Central memory CD8-positive, alpha-beta T cell (primary cell): Measurements from ENCODE around the gene TARBP2.

Source experiments
- ATAC-seq: fragments of 150-1000 bp; cut with Tn5 transposase; replicated peaks from 2 replicates; pipeline ENCODE4 v1.10.0; 2022; ENCODE audit warnings: mild to moderate bottlenecking, moderate FRiP score, moderate number of reproducible peaks; ENCODE audit not compliant: poor library complexity, severe bottlenecking; ENCODE audit errors: extremely low read depth
- DNase-seq, 2 donors: peaks; one replicate each; pipeline ENCODE4 v3.0.0; 2021; ENCODE audit warnings: low spot score in 2 of 2
- H3K27ac Mint-ChIP-seq: one replicate; pipeline ENCODE4 v1.8.0; 2022; ENCODE audit warnings: low read depth, mild to moderate bottlenecking, moderate library complexity, mixed read lengths
- H3K27me3 Mint-ChIP-seq: one replicate; pipeline ENCODE4 v1.8.0; 2022; ENCODE audit warnings: mixed read lengths
- H3K36me3 Mint-ChIP-seq: one replicate; pipeline ENCODE4 v1.8.0; 2022; ENCODE audit warnings: mild to moderate bottlenecking, moderate library complexity, mixed read lengths; ENCODE audit not compliant: insufficient read depth
- H3K4me1 Mint-ChIP-seq: one replicate; pipeline ENCODE4 v1.8.0; 2022; ENCODE audit warnings: mixed read lengths
- H3K4me3 Mint-ChIP-seq: one replicate; pipeline ENCODE4 v1.8.0; 2022; ENCODE audit warnings: mild to moderate bottlenecking, moderate library complexity, mixed read lengths
- H3K9me3 Mint-ChIP-seq: one replicate; pipeline ENCODE4 v1.8.0; 2022; ENCODE audit warnings: mixed read lengths

TARBP2 gene, protein sequence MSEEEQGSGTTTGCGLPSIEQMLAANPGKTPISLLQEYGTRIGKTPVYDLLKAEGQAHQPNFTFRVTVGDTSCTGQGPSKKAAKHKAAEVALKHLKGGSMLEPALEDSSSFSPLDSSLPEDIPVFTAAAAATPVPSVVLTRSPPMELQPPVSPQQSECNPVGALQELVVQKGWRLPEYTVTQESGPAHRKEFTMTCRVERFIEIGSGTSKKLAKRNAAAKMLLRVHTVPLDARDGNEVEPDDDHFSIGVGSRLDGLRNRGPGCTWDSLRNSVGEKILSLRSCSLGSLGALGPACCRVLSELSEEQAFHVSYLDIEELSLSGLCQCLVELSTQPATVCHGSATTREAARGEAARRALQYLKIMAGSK

DNA sequence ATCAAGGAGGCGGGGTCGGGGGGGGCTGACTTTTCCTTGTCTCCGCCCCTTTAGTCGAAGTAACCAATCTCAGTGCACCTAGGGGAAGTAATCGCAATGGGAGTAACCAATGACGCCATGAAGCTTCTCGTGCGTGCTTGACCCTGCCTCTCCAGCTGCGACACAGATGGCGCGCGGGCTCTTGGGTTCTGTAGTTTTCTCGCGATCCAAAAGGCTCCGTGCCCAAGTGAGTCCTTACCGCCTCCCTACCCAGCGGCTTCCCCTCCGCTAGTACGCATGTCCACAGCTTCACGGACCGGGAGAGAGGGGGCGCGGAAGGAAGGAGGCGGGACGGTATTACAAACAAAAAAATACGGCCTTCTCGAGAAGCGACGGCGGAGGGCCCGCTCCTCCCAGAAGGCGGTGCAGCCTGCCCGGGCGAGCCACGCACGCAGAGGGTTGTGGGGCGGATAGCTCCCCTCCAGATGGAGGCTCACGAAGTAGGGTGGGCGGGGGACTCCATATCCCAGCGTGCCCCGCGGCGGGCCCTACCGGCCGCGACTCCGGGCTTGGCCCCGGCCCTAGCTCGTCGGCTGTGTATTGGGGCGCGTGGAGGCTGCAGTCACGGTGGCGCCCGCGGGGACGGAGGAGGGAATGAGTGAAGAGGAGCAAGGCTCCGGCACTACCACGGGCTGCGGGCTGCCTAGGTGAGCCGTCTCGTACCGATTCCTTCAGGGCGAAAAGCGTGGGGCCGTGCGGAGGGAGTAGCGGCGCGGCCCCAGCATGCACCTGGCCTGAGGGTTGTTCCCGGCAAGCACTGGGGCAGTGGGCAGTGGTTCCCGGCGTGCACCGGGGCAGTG lies at the start of gene TARBP2:
TARBP2 (plus strand) TSS at position 508 of the 839 bp plus-strand sequence; CDS start at position 634, 126 bp downstream.
- no peaks in the 10 kb centered on the region for H3K27me3 Mint-ChIP-seq
- H3K36me3 Mint-ChIP-seq = peaks cover 19% of the 10 kb centered on the region
- H3K9me3 Mint-ChIP-seq = no peaks in the 10 kb centered on the region
- peak within 1 kb of the TSS; percentile 94 for H3K27ac Mint-ChIP-seq
- ATAC-seq = peak; percentile 85
- DNase-seq = peak; percentile 88 to 99
- H3K4me3 Mint-ChIP-seq = peak within 1 kb of the TSS; percentile 91
- H3K4me1 Mint-ChIP-seq = peaks cover 47% of the 10 kb centered on the region

DNA sequence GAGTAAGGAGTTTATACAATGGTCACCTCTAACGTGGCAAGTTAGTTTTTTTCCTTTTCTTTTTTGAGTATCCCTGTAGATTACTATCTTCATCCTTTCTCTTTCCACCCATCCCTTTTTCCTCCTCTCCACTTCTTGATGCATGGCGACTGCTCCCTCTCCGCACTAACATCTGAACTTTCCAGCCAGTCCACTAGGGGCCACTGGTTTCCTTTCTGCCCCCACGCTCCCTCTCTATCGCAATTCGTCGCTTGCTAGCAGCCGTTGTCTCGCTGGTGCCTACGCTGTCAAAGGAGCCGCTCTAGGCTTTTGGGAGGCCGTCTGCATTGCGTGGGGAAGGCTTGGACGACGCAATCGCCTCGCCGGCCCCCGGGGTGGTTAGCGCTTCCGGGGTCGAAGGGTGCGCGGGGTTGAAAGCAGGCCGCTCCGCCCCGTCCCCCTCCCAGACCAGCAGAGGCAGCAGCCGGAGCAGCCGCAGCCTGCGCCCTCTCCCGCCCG lies 49.4 kb upstream of the TARBP2 start, which contains the start of gene PCBP2:
PCBP2 (plus strand) TSS at position 442 of the 498 bp plus-strand sequence. CDS start 2,699 bp downstream, outside the sequence.
- no peaks in the 10 kb centered on the region for H3K9me3 Mint-ChIP-seq
- ATAC-seq = peak; percentile 98
- H3K4me1 Mint-ChIP-seq = peaks cover 30% of the 10 kb centered on the region

DNA sequence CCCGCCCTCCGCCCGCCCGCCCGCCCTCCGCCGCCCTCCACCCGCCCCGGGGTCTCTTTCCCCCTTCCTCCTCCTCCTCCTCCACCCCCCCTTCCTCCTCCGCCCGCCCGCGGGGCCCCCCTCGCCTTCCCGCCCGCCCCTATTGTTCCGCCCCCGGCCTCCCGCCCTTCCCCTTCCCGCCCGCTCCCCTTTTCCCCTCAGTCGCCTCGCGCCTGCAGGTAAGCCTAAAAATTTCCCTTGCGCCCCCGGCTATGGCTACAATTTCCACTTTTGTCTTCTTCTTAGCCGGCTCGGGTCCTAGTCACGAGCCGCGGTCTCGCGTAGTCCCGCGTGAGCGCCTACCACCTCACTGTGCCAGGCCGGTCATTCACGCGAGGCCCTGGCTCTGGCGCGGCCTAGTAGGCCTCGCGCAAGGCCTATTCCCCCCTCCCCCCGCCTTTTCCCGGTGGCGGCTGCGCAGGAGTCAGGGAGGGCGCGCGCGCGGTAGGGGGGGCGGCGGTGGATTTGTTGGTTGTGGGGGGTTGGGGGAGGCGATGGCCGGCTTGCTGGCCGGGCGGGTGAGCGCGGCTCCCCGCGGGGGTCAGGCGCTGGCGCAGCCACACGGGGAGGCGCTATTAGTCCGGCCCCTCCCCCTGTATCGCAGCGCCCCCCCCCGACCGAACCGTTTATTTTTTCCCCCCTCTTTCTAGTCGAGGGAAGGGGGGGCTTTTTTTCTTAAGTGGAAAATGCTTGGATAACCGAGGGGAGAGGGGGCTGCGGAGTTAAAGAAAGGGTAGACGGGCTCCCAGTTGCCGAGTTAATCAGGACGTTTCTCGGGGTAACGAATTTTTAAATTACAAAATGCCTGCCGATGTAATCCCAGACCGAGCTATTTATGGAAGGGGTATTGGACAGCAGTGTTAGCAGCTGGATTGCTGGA lies 48.7 kb upstream of the TARBP2 start:
- Mint-ChIP-seq H3K36me3 (peaks cover 58% of the 10 kb centered on the region), H3K9me3 (no peaks in the 10 kb centered on the region), H3K4me3 (peak overlapping the region; percentile 88), H3K27me3 (no peaks in the 10 kb centered on the region), H3K4me1 (peaks cover 30% of the 10 kb centered on the region), H3K27ac (peak overlapping the region; percentile 97)
- peak; percentile 72 to 80 for DNase-seq
- ATAC-seq = peak; percentile 34

More for the DNA sequence above, 49.4 kb upstream of the TARBP2 start, which contains the start of gene PCBP2:
- Mint-ChIP-seq H3K27ac (peak within 1 kb of the TSS; percentile 97), H3K4me3 (peak within 1 kb of the TSS; percentile 88), H3K36me3 (peaks cover 55% of the 10 kb centered on the region), H3K27me3 (no peaks in the 10 kb centered on the region)
- DNase-seq = peak; percentile 87 to 97

DNA sequence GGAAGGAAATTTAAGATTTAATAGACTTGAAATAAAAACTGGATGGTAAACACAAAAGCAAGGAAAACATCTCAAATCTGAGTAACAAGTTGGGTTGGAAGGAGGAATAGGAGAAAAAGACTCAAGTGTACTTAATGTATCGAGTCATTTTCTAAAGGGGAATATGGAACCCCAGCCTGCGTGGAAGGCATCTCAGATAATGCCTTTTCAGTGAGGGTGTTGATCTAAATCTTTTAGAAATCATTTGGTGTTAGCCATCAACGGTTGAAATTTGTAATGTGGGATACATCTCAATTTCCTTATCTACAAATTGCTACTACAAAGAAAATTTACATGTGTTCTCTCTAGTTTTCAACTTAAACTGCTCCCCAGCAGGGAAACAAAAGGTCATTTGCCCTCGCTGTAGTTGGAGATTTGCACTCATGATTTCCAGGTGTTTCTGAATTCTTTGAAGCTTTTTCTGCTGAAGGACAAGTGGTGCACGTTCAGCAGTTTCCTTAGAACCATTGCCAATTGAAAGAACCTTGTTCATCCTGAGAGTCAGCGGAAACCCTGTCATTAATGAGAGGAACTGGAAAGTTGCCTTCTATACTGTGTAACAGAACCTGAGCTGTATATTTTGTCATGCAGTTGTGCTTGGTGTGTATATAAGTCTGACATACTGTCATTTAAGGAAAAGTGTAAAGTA lies 47.0 kb upstream of the TARBP2 start:
- peaks cover 30% of the 10 kb centered on the region for H3K4me1 Mint-ChIP-seq
- no peaks in the 10 kb centered on the region for H3K9me3 Mint-ChIP-seq
- H3K36me3 Mint-ChIP-seq = peaks cover 68% of the 10 kb centered on the region
- H3K4me3 Mint-ChIP-seq = peak overlapping the region; percentile 88
- no peaks in the 10 kb centered on the region for H3K27me3 Mint-ChIP-seq
- DNase-seq = no peak
- H3K27ac Mint-ChIP-seq = peak overlapping the region; percentile 97
- ATAC-seq = no peak

DNA sequence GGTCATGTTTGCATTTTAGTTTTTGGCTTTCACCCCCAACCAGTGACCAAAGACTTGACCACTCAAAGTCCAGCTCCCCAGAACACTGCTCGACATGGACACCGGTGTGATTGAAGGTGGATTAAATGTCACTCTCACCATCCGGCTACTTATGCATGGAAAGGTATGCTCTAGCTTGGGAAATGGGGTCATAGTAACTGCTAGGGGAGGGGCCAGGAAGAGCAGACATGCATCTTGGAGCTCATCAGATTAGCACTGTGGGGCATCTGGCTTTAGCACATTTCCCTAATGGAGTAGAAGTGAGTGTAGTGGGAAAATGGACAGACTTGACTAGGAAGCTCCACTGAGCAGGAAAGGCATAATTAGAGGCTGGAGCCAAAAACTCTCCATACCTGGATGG lies 46.4 kb upstream of the TARBP2 start:
- no peak for DNase-seq
- H3K27ac Mint-ChIP-seq = no peak overlapping the region
- peaks cover 31% of the 10 kb centered on the region for H3K4me1 Mint-ChIP-seq
- H3K36me3 Mint-ChIP-seq = peaks cover 71% of the 10 kb centered on the region
- no peaks in the 10 kb centered on the region for H3K27me3 Mint-ChIP-seq
- peak overlapping the region; percentile 88 for H3K4me3 Mint-ChIP-seq
- no peak for ATAC-seq
- H3K9me3 Mint-ChIP-seq = no peaks in the 10 kb centered on the region

DNA sequence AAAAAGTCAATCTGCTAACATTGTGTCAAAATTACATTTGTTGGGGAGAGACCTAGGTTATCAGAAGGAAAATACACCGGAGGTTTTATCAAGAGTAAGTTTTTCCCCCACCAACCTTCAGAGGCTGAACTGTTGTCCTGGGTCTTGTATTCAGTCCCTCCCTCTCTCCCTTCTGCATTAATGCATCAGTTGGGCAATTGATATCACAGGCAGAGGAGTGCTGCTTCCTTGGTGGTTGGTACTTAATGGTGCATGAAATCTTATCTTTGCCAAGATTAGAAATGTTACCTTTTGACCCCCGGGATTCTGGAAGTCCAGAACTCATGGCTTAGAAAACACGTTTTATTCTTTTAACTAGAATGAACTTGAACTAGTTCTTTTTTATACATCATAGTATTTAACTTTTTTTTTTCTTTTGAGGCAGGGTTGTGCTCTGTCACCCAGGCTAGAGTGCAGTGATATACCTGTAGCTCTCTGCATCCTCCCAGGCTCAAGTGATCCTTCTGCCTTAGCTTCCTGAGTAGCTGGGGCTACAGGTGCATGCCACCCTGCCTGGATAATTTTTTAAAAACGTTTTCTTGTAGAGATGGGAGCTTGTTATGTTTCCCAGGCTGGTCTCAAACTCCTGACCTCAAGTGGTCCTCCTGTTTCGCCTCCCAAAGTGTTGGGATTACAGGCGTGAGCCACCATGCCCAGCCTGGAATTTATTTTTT lies 44.3 kb upstream of the TARBP2 start:
- Mint-ChIP-seq H3K4me1 (peaks cover 41% of the 10 kb centered on the region), H3K36me3 (peaks cover 90% of the 10 kb centered on the region), H3K9me3 (no peaks in the 10 kb centered on the region), H3K27me3 (no peaks in the 10 kb centered on the region), H3K4me3 (no peak overlapping the region), H3K27ac (no peak overlapping the region)
- DNase-seq = no peak
- ATAC-seq = no peak

DNA sequence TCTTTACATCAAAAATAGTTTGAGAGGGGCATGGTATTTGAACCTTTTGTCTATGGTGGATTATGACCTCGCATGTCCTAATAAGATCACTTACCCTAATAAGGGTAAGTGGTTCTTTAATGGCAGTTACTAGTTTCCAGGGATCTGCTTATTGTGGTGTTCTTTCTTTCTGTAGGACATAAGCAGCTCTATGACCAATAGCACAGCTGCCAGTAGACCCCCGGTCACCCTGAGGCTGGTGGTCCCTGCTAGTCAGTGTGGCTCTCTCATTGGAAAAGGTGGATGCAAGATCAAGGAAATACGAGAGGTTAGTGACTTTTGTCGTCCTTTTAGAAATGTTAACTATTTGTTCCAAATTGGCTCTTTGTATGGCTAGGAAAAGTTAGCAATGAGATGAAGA lies 42.0 kb upstream of the TARBP2 start:
- ATAC-seq (no peak), DNase-seq (no peak)
- peak overlapping the region; percentile 28 for H3K4me3 Mint-ChIP-seq
- no peak overlapping the region for H3K27ac Mint-ChIP-seq
- peaks cover 46% of the 10 kb centered on the region for H3K4me1 Mint-ChIP-seq
- peaks cover 94% of the 10 kb centered on the region for H3K36me3 Mint-ChIP-seq
- H3K27me3 Mint-ChIP-seq = no peaks in the 10 kb centered on the region
- H3K9me3 Mint-ChIP-seq = no peaks in the 10 kb centered on the region

DNA sequence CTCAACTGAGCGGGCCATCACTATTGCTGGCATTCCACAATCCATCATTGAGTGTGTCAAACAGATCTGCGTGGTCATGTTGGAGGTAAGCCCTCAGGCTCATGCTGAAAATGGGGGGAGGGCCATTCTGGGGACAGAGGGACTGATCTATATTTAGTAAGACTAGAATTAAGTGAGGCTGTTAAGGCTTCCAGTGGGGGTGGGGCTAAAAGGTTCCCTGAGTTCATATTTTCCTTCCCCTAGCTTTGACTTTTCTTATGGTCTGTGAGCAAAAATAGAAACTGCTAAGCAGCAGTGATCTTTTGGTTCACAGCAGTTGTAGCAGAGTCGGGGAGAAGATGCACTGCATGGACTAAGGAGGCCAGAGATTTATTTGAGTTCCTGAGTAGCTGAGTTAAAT lies 40.0 kb upstream of the TARBP2 start:
- H3K36me3 Mint-ChIP-seq = peaks cover 94% of the 10 kb centered on the region
- H3K27ac Mint-ChIP-seq = peak overlapping the region; percentile 29
- no peak for DNase-seq
- peaks cover 44% of the 10 kb centered on the region for H3K4me1 Mint-ChIP-seq
- H3K27me3 Mint-ChIP-seq = no peaks in the 10 kb centered on the region
- no peaks in the 10 kb centered on the region for H3K9me3 Mint-ChIP-seq
- no peak for ATAC-seq
- no peak overlapping the region for H3K4me3 Mint-ChIP-seq

DNA sequence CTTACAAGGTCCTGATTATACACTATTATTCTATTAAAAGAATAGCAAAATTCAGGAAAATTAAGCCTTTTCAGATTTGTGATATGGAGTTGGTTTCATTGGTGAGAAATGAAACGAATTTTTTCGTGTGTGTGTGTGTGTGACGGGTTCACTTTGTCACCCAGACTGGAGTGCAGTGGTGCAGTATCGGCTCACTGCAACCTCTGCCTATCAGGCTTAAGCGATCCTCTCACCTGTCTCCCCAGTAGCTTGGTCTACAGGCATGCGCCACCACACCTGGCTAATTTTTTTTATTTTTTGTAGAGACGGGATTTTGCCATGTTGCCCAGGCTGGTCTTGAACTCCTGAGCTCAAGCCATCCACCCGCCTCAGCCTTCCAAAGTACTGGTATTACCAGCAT lies 39.5 kb upstream of the TARBP2 start:
- Mint-ChIP-seq H3K27ac (no peak overlapping the region), H3K9me3 (no peaks in the 10 kb centered on the region), H3K4me3 (no peak overlapping the region), H3K4me1 (peaks cover 46% of the 10 kb centered on the region), H3K27me3 (no peaks in the 10 kb centered on the region), H3K36me3 (peaks cover 94% of the 10 kb centered on the region)
- no peak for ATAC-seq
- no peak for DNase-seq

DNA sequence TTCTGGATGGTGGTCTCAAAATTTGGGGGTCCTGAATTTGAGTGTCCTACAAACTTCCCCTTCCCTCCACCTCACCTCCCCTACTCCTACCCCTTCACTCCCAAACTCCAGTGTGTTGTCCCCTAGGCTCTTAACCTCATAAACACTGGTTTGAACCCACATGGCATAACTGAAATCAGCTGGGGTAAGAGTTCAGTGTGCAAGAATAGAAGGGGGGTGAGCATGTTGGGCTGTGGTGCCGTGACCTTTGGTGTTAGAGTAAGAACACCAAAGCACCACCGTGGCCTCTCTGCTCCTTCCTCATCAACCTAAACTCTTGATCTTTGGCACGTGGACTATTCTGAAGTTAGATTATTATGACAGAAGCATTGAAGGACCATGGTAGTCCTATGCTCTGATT lies 38.1 kb upstream of the TARBP2 start:
- no peak for ATAC-seq
- H3K27ac Mint-ChIP-seq = no peak overlapping the region
- H3K9me3 Mint-ChIP-seq = no peaks in the 10 kb centered on the region
- H3K36me3 Mint-ChIP-seq = peaks cover 99% of the 10 kb centered on the region
- no peak overlapping the region for H3K4me3 Mint-ChIP-seq
- peaks cover 52% of the 10 kb centered on the region for H3K4me1 Mint-ChIP-seq
- DNase-seq = no peak
- no peaks in the 10 kb centered on the region for H3K27me3 Mint-ChIP-seq
